WTC11 (cell line): ENCODE measurements around the gene HP1BP3. TPM values are rescaled to one million over a fixed set of nuclear protein-coding genes. Genes with fewer than 3 reads are reported as not detected.

Source experiments
- ATAC-seq: fragments of 200-7000 bp; cut with Tn5 transposase; 2 replicates; pipeline ENCODE4 v1.10.0; 2021; ENCODE audit warnings: mild to moderate bottlenecking, moderate library complexity
- CTCF ChIA-PET: fragments of 300-600 bp; sonication (Branson Sonifier 250); formaldehyde crosslinking; loops from one replicate; lab custom pipeline; 2021; ENCODE audit warnings: antibody characterized with exemption; lab: Charles Lee
- POLR2A ChIA-PET: fragments of 350-600 bp; sonication (Branson Sonifier 250); formaldehyde crosslinking; loops from one replicate; lab custom pipeline; 2021; ENCODE audit warnings: antibody characterized with exemption; lab: Charles Lee
- DNase-seq: peaks from one replicate; pipeline ENCODE4 v3.0.0; 2021; ENCODE audit warnings: low spot score
- H3K27ac Mint-ChIP-seq: 2 replicates; pipeline ENCODE4 v1.8.0; 2021; ENCODE audit warnings: mixed read lengths
- H3K27me3 Mint-ChIP-seq: 2 replicates; pipeline ENCODE4 v1.8.0; 2021; ENCODE audit warnings: low read depth, mild to moderate bottlenecking, moderate library complexity, mixed read lengths
- H3K36me3 Mint-ChIP-seq: 2 replicates; pipeline ENCODE4 v1.8.0; 2021; ENCODE audit warnings: mixed read lengths
- H3K4me1 Mint-ChIP-seq: 2 replicates; pipeline ENCODE4 v1.8.0; 2022; ENCODE audit warnings: mixed read lengths
- H3K4me3 Mint-ChIP-seq: 2 replicates; pipeline ENCODE4 v1.8.0; 2021; ENCODE audit warnings: mild to moderate bottlenecking, moderate library complexity, mixed read lengths
- H3K9me3 Mint-ChIP-seq: 2 replicates; pipeline ENCODE4 v1.8.0; 2021; ENCODE audit warnings: mixed read lengths
- CREM ChIP-seq: sonication (generic); formaldehyde crosslinking; IDR thresholded peaks from 2 replicates; pipeline ENCODE4 v1.8.1; 2022; ENCODE audit warnings: mild to moderate bottlenecking, missing genetic modification reagents, moderate library complexity
- ETV6 ChIP-seq: sonication (generic); formaldehyde crosslinking; IDR thresholded peaks from 2 replicates; pipeline ENCODE4 v1.8.1; 2022; ENCODE audit warnings: mild to moderate bottlenecking, missing genetic modification reagents
- FOXJ3 ChIP-seq: sonication (generic); formaldehyde crosslinking; IDR thresholded peaks from 2 replicates; pipeline ENCODE4 v1.9.0; 2021; ENCODE audit warnings: missing genetic modification reagents, mild to moderate bottlenecking, borderline replicate concordance
- GABPB1 ChIP-seq: sonication (generic); formaldehyde crosslinking; IDR thresholded peaks from 2 replicates; pipeline ENCODE4 v1.8.1; 2023; ENCODE audit warnings: mild to moderate bottlenecking, missing genetic modification reagents
- GTF2I ChIP-seq: fragments of 250-450 bp; sonication (Bioruptor Pico); conservative IDR thresholded peaks from 2 replicates; pipeline ENCODE4 v1.4.0; 2021; ENCODE audit warnings: mild to moderate bottlenecking
- NFATC4 ChIP-seq: fragments of 250-450 bp; sonication (Bioruptor Pico); IDR thresholded peaks from 2 replicates; pipeline ENCODE4 v1.9.0; 2021; ENCODE audit warnings: mild to moderate bottlenecking
- NFYB ChIP-seq: sonication (generic); formaldehyde crosslinking; conservative IDR thresholded peaks from 2 replicates; pipeline ENCODE4 v1.8.0; 2022; ENCODE audit warnings: low read depth, missing genetic modification reagents
- SMAD3 ChIP-seq: sonication (generic); formaldehyde crosslinking; IDR thresholded peaks from 2 replicates; pipeline ENCODE4 v1.8.0; 2022; ENCODE audit warnings: missing genetic modification reagents, mild to moderate bottlenecking, borderline replicate concordance
- SP1 ChIP-seq: sonication (generic); formaldehyde crosslinking; conservative IDR thresholded peaks from 2 replicates; pipeline ENCODE4 v1.8.1; 2022; ENCODE audit warnings: missing genetic modification reagents
- TCF7 ChIP-seq: sonication (generic); formaldehyde crosslinking; IDR thresholded peaks from 2 replicates; pipeline ENCODE4 v1.8.0; 2022; ENCODE audit warnings: mild to moderate bottlenecking, low read depth, missing genetic modification reagents, moderate library complexity
- TEAD1 ChIP-seq: sonication (generic); formaldehyde crosslinking; IDR thresholded peaks from 2 replicates; pipeline ENCODE4 v1.8.0; 2022; ENCODE audit warnings: mild to moderate bottlenecking, missing genetic modification reagents
- TEAD4 ChIP-seq: sonication (generic); formaldehyde crosslinking; IDR thresholded peaks from 2 replicates; pipeline ENCODE4 v1.8.0; 2022; ENCODE audit warnings: mild to moderate bottlenecking, missing genetic modification reagents
- TP53 ChIP-seq: sonication (generic); formaldehyde crosslinking; IDR thresholded peaks from 2 replicates; pipeline ENCODE4 v1.8.1; 2023; ENCODE audit warnings: mild to moderate bottlenecking, missing genetic modification reagents
- ZNF232 ChIP-seq: sonication (generic); formaldehyde crosslinking; IDR thresholded peaks from 2 replicates; pipeline ENCODE4 v1.8.0; 2022; ENCODE audit warnings: mild to moderate bottlenecking, missing genetic modification reagents
- total RNA-seq: library from RNA; stranded (reverse); gene quantifications from 3 replicates; pipeline ENCODE4 v1.2.3, GENCODE V29; 2021
- TF ChIP-seq, protein P1 (sequence below): sonication (generic); formaldehyde crosslinking; IDR thresholded peaks from 2 replicates; pipeline ENCODE4 v1.8.1; 2022; ENCODE audit warnings: missing genetic modification reagents, borderline replicate concordance
- TF ChIP-seq, protein P2 (sequence below): sonication (generic); formaldehyde crosslinking; IDR thresholded peaks from 2 replicates; pipeline ENCODE4 v1.8.1; 2023; ENCODE audit warnings: mild to moderate bottlenecking, missing genetic modification reagents, moderate library complexity
- TF ChIP-seq, protein P3 (sequence below): fragments of 250-450 bp; sonication (Bioruptor Pico); IDR thresholded peaks from 2 replicates; pipeline ENCODE4 v1.9.0; 2021; ENCODE audit warnings: mild to moderate bottlenecking, borderline replicate concordance
- TF ChIP-seq, protein P4 (sequence below): sonication (generic); formaldehyde crosslinking; IDR thresholded peaks from 2 replicates; pipeline ENCODE4 v1.8.1; 2023; ENCODE audit warnings: mild to moderate bottlenecking, moderate library complexity, missing genetic modification reagents

The HP1BP3 gene
- total RNA-seq, 1 experiment from 2014 or later = 121 TPM

DNA sequence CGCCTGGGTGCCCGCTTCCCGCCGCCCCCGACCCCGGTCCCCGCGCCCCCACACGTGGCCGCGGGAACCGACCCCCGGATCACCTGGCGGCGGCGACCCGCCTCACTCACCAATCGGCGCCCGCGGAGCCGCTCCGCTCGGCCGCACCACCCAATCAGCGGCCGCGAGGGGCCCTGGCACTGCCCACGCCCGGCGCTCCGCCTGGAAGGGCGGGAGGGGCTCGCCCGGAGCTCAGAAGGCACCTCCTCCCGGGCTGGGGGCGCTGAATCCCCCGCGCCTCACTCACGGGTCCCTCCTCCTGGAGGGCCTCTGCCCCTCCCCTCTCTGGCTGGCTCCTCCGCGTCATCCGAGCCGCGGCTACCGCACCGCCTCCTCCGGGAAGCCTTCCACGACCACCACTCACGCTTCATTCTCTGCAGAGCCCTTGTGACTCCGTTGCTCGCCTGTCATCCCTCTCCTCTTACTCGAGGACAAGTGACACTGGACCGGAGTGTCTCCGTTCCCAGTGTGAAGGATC lies 55.0 kb downstream of the HP1BP3 start:
- peak; percentile 88 for TF ChIP-seq GTF2I (CRISPR knock-in tag)
- peak; percentile 77 for TF ChIP-seq SP1 (CRISPR knock-in tag)
- no peak for TF ChIP-seq SMAD3 (CRISPR knock-in tag)
- peak; percentile 45; the same call in 1 of the 2 replicates for TF ChIP-seq TEAD1
- TF ChIP-seq GABPB1 (CRISPR knock-in tag) = no peak
- TF ChIP-seq, protein P1, sequence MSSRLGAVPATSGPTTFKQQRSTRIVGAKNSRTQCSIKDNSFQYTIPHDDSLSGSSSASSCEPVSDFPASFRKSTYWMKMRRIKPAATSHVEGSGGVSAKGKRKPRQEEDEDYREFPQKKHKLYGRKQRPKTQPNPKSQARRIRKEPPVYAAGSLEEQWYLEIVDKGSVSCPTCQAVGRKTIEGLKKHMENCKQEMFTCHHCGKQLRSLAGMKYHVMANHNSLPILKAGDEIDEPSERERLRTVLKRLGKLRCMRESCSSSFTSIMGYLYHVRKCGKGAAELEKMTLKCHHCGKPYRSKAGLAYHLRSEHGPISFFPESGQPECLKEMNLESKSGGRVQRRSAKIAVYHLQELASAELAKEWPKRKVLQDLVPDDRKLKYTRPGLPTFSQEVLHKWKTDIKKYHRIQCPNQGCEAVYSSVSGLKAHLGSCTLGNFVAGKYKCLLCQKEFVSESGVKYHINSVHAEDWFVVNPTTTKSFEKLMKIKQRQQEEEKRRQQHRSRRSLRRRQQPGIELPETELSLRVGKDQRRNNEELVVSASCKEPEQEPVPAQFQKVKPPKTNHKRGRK (CRISPR knock-in tag) = no peak
- no peak for TF ChIP-seq TP53
- no peak for TF ChIP-seq TCF7
- TF ChIP-seq, protein P2, sequence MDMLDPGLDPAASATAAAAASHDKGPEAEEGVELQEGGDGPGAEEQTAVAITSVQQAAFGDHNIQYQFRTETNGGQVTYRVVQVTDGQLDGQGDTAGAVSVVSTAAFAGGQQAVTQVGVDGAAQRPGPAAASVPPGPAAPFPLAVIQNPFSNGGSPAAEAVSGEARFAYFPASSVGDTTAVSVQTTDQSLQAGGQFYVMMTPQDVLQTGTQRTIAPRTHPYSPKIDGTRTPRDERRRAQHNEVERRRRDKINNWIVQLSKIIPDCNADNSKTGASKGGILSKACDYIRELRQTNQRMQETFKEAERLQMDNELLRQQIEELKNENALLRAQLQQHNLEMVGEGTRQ (CRISPR knock-in tag) = peak; percentile 66
- TF ChIP-seq NFATC4 (CRISPR knock-in tag) = no peak
- TF ChIP-seq CREM (CRISPR knock-in tag) = no peak
- TF ChIP-seq, protein P3, sequence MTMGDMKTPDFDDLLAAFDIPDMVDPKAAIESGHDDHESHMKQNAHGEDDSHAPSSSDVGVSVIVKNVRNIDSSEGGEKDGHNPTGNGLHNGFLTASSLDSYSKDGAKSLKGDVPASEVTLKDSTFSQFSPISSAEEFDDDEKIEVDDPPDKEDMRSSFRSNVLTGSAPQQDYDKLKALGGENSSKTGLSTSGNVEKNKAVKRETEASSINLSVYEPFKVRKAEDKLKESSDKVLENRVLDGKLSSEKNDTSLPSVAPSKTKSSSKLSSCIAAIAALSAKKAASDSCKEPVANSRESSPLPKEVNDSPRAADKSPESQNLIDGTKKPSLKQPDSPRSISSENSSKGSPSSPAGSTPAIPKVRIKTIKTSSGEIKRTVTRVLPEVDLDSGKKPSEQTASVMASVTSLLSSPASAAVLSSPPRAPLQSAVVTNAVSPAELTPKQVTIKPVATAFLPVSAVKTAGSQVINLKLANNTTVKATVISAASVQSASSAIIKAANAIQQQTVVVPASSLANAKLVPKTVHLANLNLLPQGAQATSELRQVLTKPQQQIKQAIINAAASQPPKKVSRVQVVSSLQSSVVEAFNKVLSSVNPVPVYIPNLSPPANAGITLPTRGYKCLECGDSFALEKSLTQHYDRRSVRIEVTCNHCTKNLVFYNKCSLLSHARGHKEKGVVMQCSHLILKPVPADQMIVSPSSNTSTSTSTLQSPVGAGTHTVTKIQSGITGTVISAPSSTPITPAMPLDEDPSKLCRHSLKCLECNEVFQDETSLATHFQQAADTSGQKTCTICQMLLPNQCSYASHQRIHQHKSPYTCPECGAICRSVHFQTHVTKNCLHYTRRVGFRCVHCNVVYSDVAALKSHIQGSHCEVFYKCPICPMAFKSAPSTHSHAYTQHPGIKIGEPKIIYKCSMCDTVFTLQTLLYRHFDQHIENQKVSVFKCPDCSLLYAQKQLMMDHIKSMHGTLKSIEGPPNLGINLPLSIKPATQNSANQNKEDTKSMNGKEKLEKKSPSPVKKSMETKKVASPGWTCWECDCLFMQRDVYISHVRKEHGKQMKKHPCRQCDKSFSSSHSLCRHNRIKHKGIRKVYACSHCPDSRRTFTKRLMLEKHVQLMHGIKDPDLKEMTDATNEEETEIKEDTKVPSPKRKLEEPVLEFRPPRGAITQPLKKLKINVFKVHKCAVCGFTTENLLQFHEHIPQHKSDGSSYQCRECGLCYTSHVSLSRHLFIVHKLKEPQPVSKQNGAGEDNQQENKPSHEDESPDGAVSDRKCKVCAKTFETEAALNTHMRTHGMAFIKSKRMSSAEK (CRISPR knock-in tag) = no peak
- TF ChIP-seq, protein P4, sequence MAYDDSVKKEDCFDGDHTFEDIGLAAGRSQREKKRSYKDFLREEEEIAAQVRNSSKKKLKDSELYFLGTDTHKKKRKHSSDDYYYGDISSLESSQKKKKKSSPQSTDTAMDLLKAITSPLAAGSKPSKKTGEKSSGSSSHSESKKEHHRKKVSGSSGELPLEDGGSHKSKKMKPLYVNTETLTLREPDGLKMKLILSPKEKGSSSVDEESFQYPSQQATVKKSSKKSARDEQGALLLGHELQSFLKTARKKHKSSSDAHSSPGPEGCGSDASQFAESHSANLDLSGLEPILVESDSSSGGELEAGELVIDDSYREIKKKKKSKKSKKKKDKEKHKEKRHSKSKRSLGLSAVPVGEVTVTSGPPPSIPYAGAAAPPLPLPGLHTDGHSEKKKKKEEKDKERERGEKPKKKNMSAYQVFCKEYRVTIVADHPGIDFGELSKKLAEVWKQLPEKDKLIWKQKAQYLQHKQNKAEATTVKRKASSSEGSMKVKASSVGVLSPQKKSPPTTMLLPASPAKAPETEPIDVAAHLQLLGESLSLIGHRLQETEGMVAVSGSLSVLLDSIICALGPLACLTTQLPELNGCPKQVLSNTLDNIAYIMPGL (CRISPR knock-in tag) = peak; percentile 21; the same call in 1 of the 2 replicates
- 0 out of 2 replicates have a peak, but pooled peaks have one; percentile 38 for TF ChIP-seq ETV6 (CRISPR knock-in tag)
- TF ChIP-seq TEAD4 (CRISPR knock-in tag) = no peak
- TF ChIP-seq NFYB (CRISPR knock-in tag) = peak; percentile 78
- TF ChIP-seq FOXJ3 = no peak
- no peak for TF ChIP-seq ZNF232 (CRISPR knock-in tag)
- peak; percentile 86 for DNase-seq
- no peaks in the 10 kb centered on the region for H3K36me3 Mint-ChIP-seq
- H3K27ac Mint-ChIP-seq = no peak overlapping the region
- peak; percentile 82 for ATAC-seq
- no peaks in the 10 kb centered on the region for H3K9me3 Mint-ChIP-seq
- ChIA-PET POLR2A (interaction anchor here (1.1 to 3.4 kb wide), 2 partner anchors 35 to 55 kb away, joined by 3 to 14 read pairs; partner anchors contain the start of gene HP1BP3), CTCF (interaction anchor here (0.6 to 9.0 kb wide), 4 partner anchors 14 to 463 kb away, joined by 3 to 124 read pairs (median 8); partner anchors contain the start of gene KIF17)
- peak overlapping the region; percentile 87 for H3K4me3 Mint-ChIP-seq
- H3K27me3 Mint-ChIP-seq = peaks cover 55% of the 10 kb centered on the region
- H3K4me1 Mint-ChIP-seq = peaks cover 36% of the 10 kb centered on the region
